Measurements from ENCODE around the gene FBXO34. TPM values are rescaled to one million over a fixed set of nuclear protein-coding genes. Genes with fewer than 3 reads are reported as not detected.

FBXO34 gene
- total and polyA plus RNA-seq, 2 of the 13 experiments (the other 11 are each of a cell fraction or from before 2014, with no cell fraction given) = 8.8 to 13.5 TPM

GRCh38 chr14:55279384-55279783 lies 8.2 kb downstream of the FBXO34 start:
- FAIRE-seq (no peak), DNase-seq (ENCODE audit: low spot score) (no peak), ATAC-seq (no peak)
- peaks cover 32% of the 10 kb centered on the region for H3K4me1 ChIP-seq (ENCODE audit: insufficient read depth, low read length)
- no peaks in the 10 kb centered on the region for H3K27me3 ChIP-seq (ENCODE audit: control insufficient read depth in 1 of 2, insufficient read depth in 2 of 2, low read length in 2 of 2)
- H3K79me2 ChIP-seq (ENCODE audit: insufficient read depth, low read length) = peaks cover 80% of the 10 kb centered on the region
- BruUV-seq (replicated peaks) = no TSS peak
- no peak overlapping the region for H3K27ac ChIP-seq (ENCODE audit: extremely low read length, insufficient read depth, low read length)
- ChIA-PET CTCF (ENCODE audit: low intra/inter-chr PET ratio, low total read pairs) (no interaction called here), POLR2A (no interaction called here)
- H3K4me2 ChIP-seq (ENCODE audit: low read depth, low read length) = no peak overlapping the region
- 94% methylated on average over 1 of the region's 1 CpG for WGBS (ENCODE audit: low lambda C conversion rate)
- H2AFZ ChIP-seq (ENCODE audit: low read length) = no peak overlapping the region
- H3K9ac ChIP-seq (ENCODE audit: insufficient read depth, low read depth, low read length) = no peak overlapping the region
- peaks cover 15% of the 10 kb centered on the region for H4K20me1 ChIP-seq (ENCODE audit: insufficient read depth, low read length)
- intact Hi-C loops (cut with micrococcal nuclease; ENCODE audit: unreplicated experiment) (loop anchor here (10.0 kb wide), 2 partner anchors 155 to 305 kb away; partner anchors contain the start of gene KTN1), in situ Hi-C loops (cut with HindIII; ENCODE audit: extremely low pct_ligation_motif_present, low pct_unique_long_range_greater_than_20kb) (no loop called here)
- H3K4me3 ChIP-seq (replicated peaks in 1 of 3; ENCODE audit: insufficient read depth in 1 of 3, low read depth in 2 of 3, low read length in 3 of 3) = no peak overlapping the region
- peaks cover 0 to 1% of the 10 kb centered on the region in 2 experiments; a peak in 1 of 5 replicates for H3K36me3 ChIP-seq (replicated peaks in 1 of 2; ENCODE audit: control insufficient read depth in 1 of 2, insufficient read depth in 2 of 2, low read length in 2 of 2)
- no peaks in the 10 kb centered on the region for H3K9me3 ChIP-seq (ENCODE audit: low read length)
- no peak for TF ChIP-seq MLXIP (CRISPR knock-in tag; IDR thresholded peaks at IDR 0.05; ENCODE audit: borderline replicate concordance)
- TF ChIP-seq SRF (IDR thresholded peaks at IDR 0.05; ENCODE audit: low read depth, low read length) = no peak
- TF ChIP-seq IRF1 (CRISPR knock-in tag; IDR thresholded peaks at IDR 0.05; ENCODE audit: low read depth) = no peak
- TF ChIP-seq WIZ (CRISPR knock-in tag; IDR thresholded peaks at IDR 0.05) = no peak
- TF ChIP-seq ZNF362 (CRISPR knock-in tag; IDR thresholded peaks at IDR 0.05; ENCODE audit: borderline replicate concordance) = no peak
- no peak for TF ChIP-seq HINFP (CRISPR knock-in tag; IDR thresholded peaks at IDR 0.05; ENCODE audit: low read depth)
- TF ChIP-seq FOSL1 (CRISPR knock-in tag; IDR thresholded peaks at IDR 0.05; ENCODE audit: borderline replicate concordance) = no peak
- TF ChIP-seq GLMP (CRISPR knock-in tag; IDR thresholded peaks at IDR 0.05; ENCODE audit: borderline replicate concordance) = no peak
- no peak for TF ChIP-seq ZBTB26 (CRISPR knock-in tag; IDR thresholded peaks at IDR 0.05; ENCODE audit: borderline replicate concordance)

Measured in HepG2 (cell line).